Cardiac septum (tissue), 1 donor: ENCODE data around the gene PPARGC1A. TPM values are rescaled to one million over a fixed set of nuclear protein-coding genes. Genes with fewer than 3 reads are reported as not detected.

ENCODE experiments used
- DNase-seq: peaks from one replicate; pipeline ENCODE4 v3.0.0-alpha.2; 2020; ENCODE audit warnings: low spot score
- intact Hi-C: fragments of 100-400 bp; cut with DNase I; formaldehyde crosslinking; loops from one replicate; pipeline ENCODE4 v1.14.0; 2022
- total RNA-seq: library from RNA; stranded (reverse); fragmentation: NEBNext Ultra II Directional; extraction: Animal tissue kit (Norgen Biotek cat#: 25700); gene quantifications from one replicate; pipeline ENCODE4 v1.2.1, GENCODE V29; 2021
- donor health status: DM: no; HTN: no; CAD: no.

The PPARGC1A gene
- total RNA-seq, 1 donor from 2014 or later, result 99.6 TPM

DNA sequence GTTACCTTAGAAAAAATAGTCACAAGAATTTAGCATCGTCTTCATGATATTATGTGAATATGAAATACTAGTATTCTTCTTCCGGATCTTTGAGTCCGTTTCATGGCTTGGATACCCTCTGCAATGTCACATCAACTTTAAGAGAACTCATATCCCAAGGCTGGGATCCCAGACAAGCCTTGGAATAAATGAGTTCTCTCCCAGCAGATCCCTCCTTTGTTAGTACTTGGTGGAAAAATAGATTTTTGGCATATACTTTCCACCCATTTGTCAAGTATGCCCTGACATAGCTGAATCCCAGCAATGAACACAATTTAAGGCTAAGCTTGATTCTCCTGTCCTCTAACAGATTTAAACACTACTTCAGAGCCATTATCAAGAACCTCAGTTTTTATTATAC lies 144.5 kb downstream of the PPARGC1A start:
- intact Hi-C loops, result no loop called here
- DNase-seq, result no peak
